Measurements from ENCODE around the gene TEAD4.

- TF ChIP-seq POLR2A (IDR thresholded peaks at IDR 0.05; ENCODE audit: low read depth, low read length), result no peak
- no peak for TF ChIP-seq POLR2AphosphoS5 (IDR thresholded peaks at IDR 0.05; ENCODE audit: low read depth, low read length)
Measured at GRCh38 chr12:2980630-2981029, 21.4 kb downstream of the TEAD4 start.

Data from GM12892 (cell line).